ENCODE measurements around the gene AGBL4. TPM values are rescaled to one million over a fixed set of nuclear protein-coding genes. Genes with fewer than 3 reads are reported as not detected.

The AGBL4 gene
- total RNA-seq, 3 donors from 2014 or later = 0.46 to 0.57 TPM; not detected in 1

DNA sequence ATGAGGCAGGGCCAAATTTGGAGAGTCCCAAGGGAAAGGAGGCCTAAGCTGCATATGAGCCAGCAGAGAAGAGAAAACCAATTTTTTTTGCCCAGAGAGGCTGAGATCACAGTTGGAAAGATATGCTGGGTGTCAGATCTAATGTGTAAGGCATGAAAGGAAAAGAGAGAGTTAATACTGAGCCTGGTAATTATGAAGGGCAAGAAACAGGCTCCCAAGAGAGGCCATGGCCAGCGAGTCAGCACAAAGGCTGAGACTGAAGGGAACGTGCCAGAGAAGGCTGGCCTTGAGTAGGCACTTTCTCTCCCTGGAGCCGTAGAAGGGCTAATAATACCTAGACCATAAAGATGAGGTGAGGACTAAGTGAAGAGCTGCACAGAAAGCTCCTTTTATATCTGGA lies 1215.3 kb downstream of the AGBL4 start:
- no peak for ATAC-seq
- TF ChIP-seq, protein P1, sequence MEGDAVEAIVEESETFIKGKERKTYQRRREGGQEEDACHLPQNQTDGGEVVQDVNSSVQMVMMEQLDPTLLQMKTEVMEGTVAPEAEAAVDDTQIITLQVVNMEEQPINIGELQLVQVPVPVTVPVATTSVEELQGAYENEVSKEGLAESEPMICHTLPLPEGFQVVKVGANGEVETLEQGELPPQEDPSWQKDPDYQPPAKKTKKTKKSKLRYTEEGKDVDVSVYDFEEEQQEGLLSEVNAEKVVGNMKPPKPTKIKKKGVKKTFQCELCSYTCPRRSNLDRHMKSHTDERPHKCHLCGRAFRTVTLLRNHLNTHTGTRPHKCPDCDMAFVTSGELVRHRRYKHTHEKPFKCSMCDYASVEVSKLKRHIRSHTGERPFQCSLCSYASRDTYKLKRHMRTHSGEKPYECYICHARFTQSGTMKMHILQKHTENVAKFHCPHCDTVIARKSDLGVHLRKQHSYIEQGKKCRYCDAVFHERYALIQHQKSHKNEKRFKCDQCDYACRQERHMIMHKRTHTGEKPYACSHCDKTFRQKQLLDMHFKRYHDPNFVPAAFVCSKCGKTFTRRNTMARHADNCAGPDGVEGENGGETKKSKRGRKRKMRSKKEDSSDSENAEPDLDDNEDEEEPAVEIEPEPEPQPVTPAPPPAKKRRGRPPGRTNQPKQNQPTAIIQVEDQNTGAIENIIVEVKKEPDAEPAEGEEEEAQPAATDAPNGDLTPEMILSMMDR (IDR thresholded peaks at IDR 0.05) = no peak
- Histone ChIP-seq H3K9me3 (no peaks in the 10 kb centered on the region), H3K4me3 (no peak overlapping the region), H3K4me1 (ENCODE audit: low read depth) (no peaks in the 10 kb centered on the region), H3K36me3 (ENCODE audit: low read depth) (no peaks in the 10 kb centered on the region)
- DNase-seq = no peak
- intact Hi-C loops (cut with DNase I, micrococcal nuclease) = no loop called here

DNA sequence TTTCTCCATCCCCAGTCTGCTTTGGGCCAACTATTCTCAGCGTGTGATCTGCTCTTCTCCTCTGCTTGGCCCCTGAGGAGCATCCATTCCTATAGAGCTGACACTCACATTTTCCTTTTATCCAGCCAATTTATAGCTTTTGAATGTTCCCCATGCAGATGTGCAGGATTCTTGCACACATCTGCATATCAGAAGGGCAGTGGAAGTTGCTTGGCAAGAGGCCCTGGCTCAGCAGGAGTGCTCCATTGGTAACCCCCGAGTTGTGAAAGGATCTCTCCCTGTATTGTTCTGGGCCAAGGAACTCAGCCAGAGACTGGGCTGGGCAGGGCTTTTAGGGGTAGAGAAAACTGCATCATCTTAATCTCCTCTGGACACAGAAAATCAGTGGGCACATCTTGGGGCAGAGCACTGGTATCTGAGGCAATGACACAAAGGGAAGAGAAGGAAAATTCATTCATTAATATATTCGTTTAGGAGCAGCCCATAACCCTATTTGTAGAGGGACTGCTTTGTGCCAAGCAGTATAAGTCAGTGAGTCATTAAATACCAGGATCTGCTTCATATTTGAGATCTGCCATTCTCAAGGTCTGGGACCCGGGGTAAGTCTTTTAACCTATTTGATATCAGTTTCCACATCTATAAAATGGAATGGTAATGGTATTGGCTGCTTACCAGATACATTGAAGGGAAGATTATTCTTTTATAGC lies 1216.0 kb downstream of the AGBL4 start:
- no peak for ATAC-seq
- no peak for DNase-seq
- Histone ChIP-seq H3K36me3 (ENCODE audit: low read depth) (no peaks in the 10 kb centered on the region), H3K9me3 (no peaks in the 10 kb centered on the region), H3K4me1 (ENCODE audit: low read depth) (no peaks in the 10 kb centered on the region), H3K4me3 (no peak overlapping the region)
- intact Hi-C loops (cut with DNase I, micrococcal nuclease) = no loop called here
- TF ChIP-seq, protein P1 (IDR thresholded peaks at IDR 0.05) = no peak

DNA sequence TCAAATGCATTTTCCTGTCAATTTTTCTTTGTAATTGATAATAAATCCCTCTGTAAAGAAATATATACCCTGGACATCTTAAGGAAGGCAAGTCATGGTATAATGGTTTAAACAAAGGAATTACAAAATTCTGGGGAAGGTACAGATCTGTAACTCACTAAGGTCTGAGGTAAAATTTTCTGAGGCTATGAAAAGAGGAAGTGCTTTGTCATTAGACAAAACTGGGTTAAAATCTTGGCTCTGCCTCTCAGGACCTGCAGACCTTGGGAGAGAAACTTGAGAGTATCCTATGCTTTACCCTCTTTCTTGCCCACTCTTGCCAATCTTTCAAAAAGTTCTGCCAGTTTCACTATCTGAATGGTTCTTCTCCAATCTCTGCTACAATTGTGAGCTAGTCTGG lies 1220.3 kb downstream of the AGBL4 start:
- ATAC-seq = no peak
- Histone ChIP-seq H3K4me1 (ENCODE audit: low read depth) (no peaks in the 10 kb centered on the region), H3K4me3 (no peak overlapping the region), H3K9me3 (no peaks in the 10 kb centered on the region), H3K36me3 (ENCODE audit: low read depth) (no peaks in the 10 kb centered on the region)
- TF ChIP-seq, protein P1 (IDR thresholded peaks at IDR 0.05) = no peak
- intact Hi-C loops (cut with DNase I, micrococcal nuclease) = no loop called here
- no peak for DNase-seq

DNA sequence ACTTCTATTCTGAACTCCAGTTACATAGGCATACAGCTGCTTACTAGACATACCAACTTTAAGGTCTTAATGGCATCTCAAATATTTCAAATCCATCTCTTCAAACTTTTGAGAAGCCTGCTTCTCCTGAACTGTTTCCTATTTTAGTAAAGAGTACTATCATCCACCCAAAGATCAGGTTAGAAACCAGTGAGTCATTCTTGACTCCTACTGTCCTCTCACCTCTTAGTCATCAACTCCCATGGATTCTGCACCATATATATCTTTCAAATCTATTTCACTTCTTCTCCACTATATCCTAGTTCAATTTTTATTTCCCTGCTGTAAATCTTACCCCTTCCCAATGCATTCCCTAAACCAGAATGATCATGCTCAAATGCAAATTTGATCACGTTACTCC lies 1228.9 kb downstream of the AGBL4 start:
- TF ChIP-seq, protein P1 (IDR thresholded peaks at IDR 0.05) = no peak
- H3K36me3 ChIP-seq (ENCODE audit: low read depth) = no peaks in the 10 kb centered on the region
- no peak for DNase-seq
- intact Hi-C loops (cut with DNase I, micrococcal nuclease) = no loop called here
- no peak for ATAC-seq
- H3K4me3 ChIP-seq = no peak overlapping the region
- H3K9me3 ChIP-seq = no peaks in the 10 kb centered on the region
- no peaks in the 10 kb centered on the region for H3K4me1 ChIP-seq (ENCODE audit: low read depth)

DNA sequence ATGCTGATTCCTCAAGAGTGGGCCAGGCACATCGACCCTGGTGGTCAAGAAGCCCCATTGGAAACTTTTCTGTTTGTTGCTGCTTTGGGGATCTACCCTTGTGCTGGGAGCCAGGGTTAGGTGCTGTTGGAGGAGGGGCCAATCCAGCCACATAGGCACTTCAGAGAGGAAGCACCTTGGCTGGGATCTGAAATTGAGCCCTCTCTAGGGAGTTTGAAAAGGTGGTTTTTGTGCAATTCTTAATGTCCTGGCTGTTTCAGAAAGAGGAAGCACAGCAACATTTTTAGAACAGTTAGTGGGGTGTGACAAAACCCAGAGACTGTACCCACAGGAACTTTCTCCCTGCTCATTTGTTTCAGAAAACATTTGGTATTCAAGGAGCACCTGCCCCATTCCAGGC lies 1229.9 kb downstream of the AGBL4 start:
- Histone ChIP-seq H3K9me3 (no peaks in the 10 kb centered on the region), H3K4me3 (no peak overlapping the region), H3K4me1 (ENCODE audit: low read depth) (no peaks in the 10 kb centered on the region), H3K36me3 (ENCODE audit: low read depth) (no peaks in the 10 kb centered on the region)
- ATAC-seq (peak; percentile 69), DNase-seq (no peak)
- intact Hi-C loops (cut with DNase I, micrococcal nuclease) = no loop called here
- TF ChIP-seq, protein P1 (IDR thresholded peaks at IDR 0.05) = no peak

DNA sequence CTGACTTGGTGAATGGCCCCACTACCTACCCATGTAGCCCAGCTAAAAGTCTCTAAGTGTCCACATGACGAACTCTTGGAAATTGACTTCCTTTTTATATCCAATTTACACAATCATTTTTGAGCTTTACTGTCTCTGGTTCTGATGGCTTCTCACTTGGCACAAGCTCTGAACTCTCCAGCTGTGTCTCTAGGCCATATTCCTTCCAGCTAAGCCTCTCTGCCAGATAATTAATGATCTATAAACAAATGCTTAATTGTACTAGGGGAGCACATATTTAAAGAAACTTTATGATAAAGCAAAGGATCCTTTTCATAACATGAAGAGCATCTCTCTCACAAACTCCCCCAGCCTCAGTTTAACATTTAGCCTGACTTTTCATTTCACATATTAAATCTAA lies 1230.8 kb downstream of the AGBL4 start:
- no peaks in the 10 kb centered on the region for H3K4me1 ChIP-seq (ENCODE audit: low read depth)
- no peaks in the 10 kb centered on the region for H3K9me3 ChIP-seq
- DNase-seq (no peak), ATAC-seq (no peak)
- no peak overlapping the region for H3K4me3 ChIP-seq
- TF ChIP-seq, protein P1 (IDR thresholded peaks at IDR 0.05) = no peak
- H3K36me3 ChIP-seq (ENCODE audit: low read depth) = no peaks in the 10 kb centered on the region
- intact Hi-C loops (cut with DNase I, micrococcal nuclease) = no loop called here
